C4-2B (cell line): Measurements from ENCODE around the gene MALL.
"Not testable (repeated sequence)": the region's sequence is repeated elsewhere in the genome, so short reads cannot be mapped to it uniquely, and the experiment has no call there.

Experiments
- ZFX ChIP-seq: fragments of 450-650 bp; IDR thresholded peaks from 2 replicates; pipeline ENCODE4 v1.6.1; 2017
- TF ChIP-seq, protein P1 (sequence below): fragments of 450-650 bp; conservative IDR thresholded peaks from 2 replicates; pipeline ENCODE4 v1.5.1; 2017; ENCODE audit warnings: mild to moderate bottlenecking

DNA sequence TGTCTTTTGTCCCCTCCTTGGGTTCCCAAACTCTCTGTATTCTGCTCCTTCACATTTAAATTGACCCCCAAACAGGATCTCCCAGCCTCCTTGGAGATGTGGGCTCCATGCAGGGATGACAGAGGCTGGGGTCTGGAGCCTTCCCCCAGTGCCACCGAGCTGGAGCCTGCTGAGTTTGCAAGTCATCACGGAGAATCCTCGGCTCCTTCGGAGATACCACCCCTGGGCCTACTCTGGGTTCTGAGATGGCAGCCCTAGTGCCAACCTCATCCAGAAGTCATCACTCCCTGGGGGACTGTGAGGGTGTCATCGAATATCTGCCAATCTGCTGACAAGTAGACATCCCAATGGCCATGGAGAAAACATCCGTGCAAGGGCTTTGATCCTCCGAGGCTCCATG is 45.8 kb downstream of the MALL start:
- TF ChIP-seq, protein P1, sequence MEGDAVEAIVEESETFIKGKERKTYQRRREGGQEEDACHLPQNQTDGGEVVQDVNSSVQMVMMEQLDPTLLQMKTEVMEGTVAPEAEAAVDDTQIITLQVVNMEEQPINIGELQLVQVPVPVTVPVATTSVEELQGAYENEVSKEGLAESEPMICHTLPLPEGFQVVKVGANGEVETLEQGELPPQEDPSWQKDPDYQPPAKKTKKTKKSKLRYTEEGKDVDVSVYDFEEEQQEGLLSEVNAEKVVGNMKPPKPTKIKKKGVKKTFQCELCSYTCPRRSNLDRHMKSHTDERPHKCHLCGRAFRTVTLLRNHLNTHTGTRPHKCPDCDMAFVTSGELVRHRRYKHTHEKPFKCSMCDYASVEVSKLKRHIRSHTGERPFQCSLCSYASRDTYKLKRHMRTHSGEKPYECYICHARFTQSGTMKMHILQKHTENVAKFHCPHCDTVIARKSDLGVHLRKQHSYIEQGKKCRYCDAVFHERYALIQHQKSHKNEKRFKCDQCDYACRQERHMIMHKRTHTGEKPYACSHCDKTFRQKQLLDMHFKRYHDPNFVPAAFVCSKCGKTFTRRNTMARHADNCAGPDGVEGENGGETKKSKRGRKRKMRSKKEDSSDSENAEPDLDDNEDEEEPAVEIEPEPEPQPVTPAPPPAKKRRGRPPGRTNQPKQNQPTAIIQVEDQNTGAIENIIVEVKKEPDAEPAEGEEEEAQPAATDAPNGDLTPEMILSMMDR = not testable (repeated sequence)
- TF ChIP-seq ZFX = not testable (repeated sequence)
